K562 (cell line): ENCODE results near the gene OR2Z1. TPM values are rescaled to one million over a fixed set of nuclear protein-coding genes. Genes with fewer than 3 reads are reported as not detected.

Experiments
- ARID2 ChIP-seq: fragments of 450-650 bp; IDR thresholded peaks from 2 replicates; pipeline ENCODE4 v1.6.1; 2017; ENCODE audit warnings: antibody characterized with exemption, mild to moderate bottlenecking
- CBFA2T3 ChIP-seq: fragments of 450-650 bp; IDR thresholded peaks from 2 replicates; pipeline ENCODE4 v1.6.1; 2017
- CC2D1A ChIP-seq: fragments of 450-650 bp; IDR thresholded peaks from 2 replicates; pipeline ENCODE4 v1.6.1; 2017; ENCODE audit warnings: mild to moderate bottlenecking
- COPS2 ChIP-seq: fragments of 450-650 bp; conservative IDR thresholded peaks from 2 replicates; pipeline ENCODE4 v1.6.1; 2016; ENCODE audit warnings: mild to moderate bottlenecking, moderate library complexity
- CREBBP ChIP-seq: IDR thresholded peaks from one replicate; pipeline ENCODE4 v1.6.1; 2012; ENCODE audit warnings: low read depth, mild to moderate bottlenecking, control low read depth, inconsistent platforms, low read length
- FOXJ2 ChIP-seq: fragments of 200-800 bp; sonication (Bioruptor generic); IDR thresholded peaks from 2 replicates; pipeline ENCODE4 v1.6.1; 2016; ENCODE audit warnings: missing genetic modification characterization, missing compliant biosample characterization
- GTF2E2 ChIP-seq: fragments of 200-800 bp; sonication (Bioruptor generic); IDR thresholded peaks from 2 replicates; pipeline ENCODE4 v1.6.1; 2016; ENCODE audit warnings: missing genetic modification characterization, missing compliant biosample characterization
- ILF3 ChIP-seq: fragments of 450-650 bp; IDR thresholded peaks from 2 replicates; pipeline ENCODE4 v1.6.1; 2018; ENCODE audit warnings: antibody characterized with exemption, mild to moderate bottlenecking, moderate library complexity, borderline replicate concordance
- L3MBTL2 ChIP-seq: fragments of 450-650 bp; IDR thresholded peaks from 2 replicates; pipeline ENCODE4 v1.6.1; 2016; ENCODE audit warnings: mild to moderate bottlenecking, moderate library complexity
- MEF2D ChIP-seq: conservative IDR thresholded peaks from 2 replicates; pipeline ENCODE4 v1.6.1; 2016; ENCODE audit warnings: low read depth, missing genetic modification characterization, missing compliant biosample characterization
- NR4A1 ChIP-seq, 2 experiments: fragments of 250-450 bp in 1 of 2; fragments of 450-650 bp in 1 of 2; sonication (Bioruptor Pico) in 1 of 2; IDR thresholded peaks; 2 replicates each; pipeline versions ENCODE4 v1.4.0 to v1.6.1; 2016 to 2020; ENCODE audit warnings: mild to moderate bottlenecking in 2 of 2, missing compliant biosample characterization in 1 of 2, missing genetic modification characterization in 1 of 2, moderate library complexity in 1 of 2
- OTX1 ChIP-seq: fragments of 450-650 bp; formaldehyde crosslinking; IDR thresholded peaks from 2 replicates; pipeline ENCODE4 v1.4.0; 2022; ENCODE audit warnings: mild to moderate bottlenecking
- POLR2B ChIP-seq: fragments of 450-650 bp; IDR thresholded peaks from 2 replicates; pipeline ENCODE4 v1.6.1; 2018; ENCODE audit warnings: low read depth; ENCODE audit not compliant: partially characterized antibody
- RUNX1 ChIP-seq: sonication (generic); IDR thresholded peaks from 2 replicates; pipeline ENCODE4 v1.6.1; 2016; ENCODE audit warnings: antibody characterized with exemption, low read depth
- SMAD4 ChIP-seq: fragments of 250-450 bp; sonication (Bioruptor Pico); conservative IDR thresholded peaks from 2 replicates; pipeline ENCODE4 v1.8.0; 2021; ENCODE audit warnings: inconsistent platforms, mild to moderate bottlenecking, moderate library complexity
- ZBED1 ChIP-seq: IDR thresholded peaks from 2 replicates; pipeline ENCODE4 v1.6.1; 2014
- ZNF324 ChIP-seq: fragments of 250-450 bp; sonication (Bioruptor Pico); IDR thresholded peaks from 2 replicates; pipeline ENCODE4 v1.4.0; 2020; ENCODE audit warnings: mild to moderate bottlenecking
- polyA plus RNA-seq, 8 experiments: library from polyadenylated mRNA; depleted of rRNA in 4 of 8; stranded (reverse) in 5 of 8; unstranded in 3 of 8; fragments of >200 nt; fragmentation: Nextera tagmentation in 2 of 8; fragmentation: Illumina TruSeq in 1 of 8; extraction: Ambion mirVana in 2 of 8; extraction: Trizol in 1 of 8; gene quantifications; 2 replicates each; pipeline versions ENCODE4 v1.2.1 to v1.2.3, GENCODE V29; 2011 to 2014; ENCODE audit warnings: inconsistent platforms in 1 of 8, missing spikeins in 1 of 8
- total RNA-seq, 7 experiments: library from RNA; depleted of rRNA in 6 of 7; stranded (reverse); fragments of >200 nt in 6 of 7; fragmentation: Illumina TruSeq in 2 of 7; extraction: Trizol in 2 of 7; gene quantifications; 2 replicates each; pipeline versions ENCODE4 v1.2.1 to v1.2.3, GENCODE V29; 2011 to 2021; ENCODE audit warnings: low replicate concordance in 1 of 7
- TF ChIP-seq, protein P1 (sequence below): sonication (generic); formaldehyde crosslinking; IDR thresholded peaks from 2 replicates; pipeline ENCODE4 v1.8.1; 2023; ENCODE audit warnings: missing genetic modification reagents, mild to moderate bottlenecking, borderline replicate concordance
- TF ChIP-seq, protein P2 (sequence below): fragments of 250-450 bp; sonication (Bioruptor Pico); IDR thresholded peaks from 2 replicates; pipeline ENCODE4 v1.5.0; 2021; ENCODE audit warnings: mild to moderate bottlenecking, moderate library complexity

The OR2Z1 gene
- total and polyA plus RNA-seq, 9 of the 15 experiments (the other 6 are each of a cell fraction or from before 2014, with no cell fraction given): 0.13 TPM; not detected in 8

DNA sequence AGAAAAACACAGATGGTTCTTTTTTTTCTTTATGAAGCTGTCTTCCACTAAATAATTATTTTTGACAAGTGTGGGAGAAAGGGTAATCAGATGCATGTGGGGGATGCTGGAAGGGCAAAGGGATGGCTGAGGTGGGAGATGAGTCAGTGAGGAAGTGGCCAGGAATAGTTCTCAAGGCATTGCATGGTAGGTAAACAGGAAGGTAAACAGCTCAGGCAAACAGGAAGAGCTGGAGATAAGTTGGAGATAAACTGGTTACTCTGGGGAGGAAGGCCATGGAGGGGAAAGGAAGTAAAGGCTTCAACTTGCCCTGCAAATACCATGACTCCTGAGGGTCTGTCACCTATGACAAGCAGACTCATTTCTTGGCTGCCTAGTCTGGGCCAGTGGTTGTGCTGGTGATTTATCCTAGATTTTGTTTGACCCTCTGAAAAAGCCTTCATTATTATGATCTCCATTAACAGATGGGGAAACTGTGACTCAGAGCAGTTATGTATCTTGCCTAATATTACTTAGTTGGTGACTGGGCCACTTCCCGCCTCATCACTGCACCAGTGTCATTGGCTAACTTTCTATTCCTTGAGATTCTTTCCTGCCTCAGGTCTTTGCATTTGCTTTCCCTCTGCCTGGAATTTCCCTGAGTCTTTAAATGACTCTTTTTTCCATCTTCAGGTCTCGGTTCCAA, 39.9 kb upstream of the OR2Z1 start (continued):
- no peak for TF ChIP-seq NR4A1 (CRISPR knock-in tag; IDR thresholded peaks at IDR 0.05)
- TF ChIP-seq NR4A1 (tag; IDR thresholded peaks at IDR 0.05): no peak
- TF ChIP-seq, protein P1, sequence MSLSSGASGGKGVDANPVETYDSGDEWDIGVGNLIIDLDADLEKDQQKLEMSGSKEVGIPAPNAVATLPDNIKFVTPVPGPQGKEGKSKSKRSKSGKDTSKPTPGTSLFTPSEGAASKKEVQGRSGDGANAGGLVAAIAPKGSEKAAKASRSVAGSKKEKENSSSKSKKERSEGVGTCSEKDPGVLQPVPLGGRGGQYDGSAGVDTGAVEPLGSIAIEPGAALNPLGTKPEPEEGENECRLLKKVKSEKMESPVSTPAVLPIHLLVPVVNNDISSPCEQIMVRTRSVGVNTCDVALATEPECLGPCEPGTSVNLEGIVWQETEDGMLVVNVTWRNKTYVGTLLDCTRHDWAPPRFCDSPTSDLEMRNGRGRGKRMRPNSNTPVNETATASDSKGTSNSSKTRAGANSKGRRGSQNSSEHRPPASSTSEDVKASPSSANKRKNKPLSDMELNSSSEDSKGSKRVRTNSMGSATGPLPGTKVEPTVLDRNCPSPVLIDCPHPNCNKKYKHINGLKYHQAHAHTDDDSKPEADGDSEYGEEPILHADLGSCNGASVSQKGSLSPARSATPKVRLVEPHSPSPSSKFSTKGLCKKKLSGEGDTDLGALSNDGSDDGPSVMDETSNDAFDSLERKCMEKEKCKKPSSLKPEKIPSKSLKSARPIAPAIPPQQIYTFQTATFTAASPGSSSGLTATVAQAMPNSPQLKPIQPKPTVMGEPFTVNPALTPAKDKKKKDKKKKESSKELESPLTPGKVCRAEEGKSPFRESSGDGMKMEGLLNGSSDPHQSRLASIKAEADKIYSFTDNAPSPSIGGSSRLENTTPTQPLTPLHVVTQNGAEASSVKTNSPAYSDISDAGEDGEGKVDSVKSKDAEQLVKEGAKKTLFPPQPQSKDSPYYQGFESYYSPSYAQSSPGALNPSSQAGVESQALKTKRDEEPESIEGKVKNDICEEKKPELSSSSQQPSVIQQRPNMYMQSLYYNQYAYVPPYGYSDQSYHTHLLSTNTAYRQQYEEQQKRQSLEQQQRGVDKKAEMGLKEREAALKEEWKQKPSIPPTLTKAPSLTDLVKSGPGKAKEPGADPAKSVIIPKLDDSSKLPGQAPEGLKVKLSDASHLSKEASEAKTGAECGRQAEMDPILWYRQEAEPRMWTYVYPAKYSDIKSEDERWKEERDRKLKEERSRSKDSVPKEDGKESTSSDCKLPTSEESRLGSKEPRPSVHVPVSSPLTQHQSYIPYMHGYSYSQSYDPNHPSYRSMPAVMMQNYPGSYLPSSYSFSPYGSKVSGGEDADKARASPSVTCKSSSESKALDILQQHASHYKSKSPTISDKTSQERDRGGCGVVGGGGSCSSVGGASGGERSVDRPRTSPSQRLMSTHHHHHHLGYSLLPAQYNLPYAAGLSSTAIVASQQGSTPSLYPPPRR: no peak
- TF ChIP-seq CREBBP: no peak
- no peak for TF ChIP-seq SMAD4 (CRISPR knock-in tag)
- TF ChIP-seq FOXJ2 (tag): no peak
- TF ChIP-seq ZBED1: no peak
- TF ChIP-seq CC2D1A: no peak
- no peak; the same call in 1 of the 2 replicates for TF ChIP-seq ZNF324 (CRISPR knock-in tag)
- no peak for TF ChIP-seq POLR2B
- TF ChIP-seq COPS2: no peak
- 0 out of 2 replicates have a peak, but pooled peaks have one; percentile 57 for TF ChIP-seq GTF2E2 (tag)
- no peak for TF ChIP-seq OTX1
- peak; percentile 86 for TF ChIP-seq MEF2D (tag)
- TF ChIP-seq ILF3: no peak
- TF ChIP-seq ARID2: no peak
- TF ChIP-seq, protein P2, sequence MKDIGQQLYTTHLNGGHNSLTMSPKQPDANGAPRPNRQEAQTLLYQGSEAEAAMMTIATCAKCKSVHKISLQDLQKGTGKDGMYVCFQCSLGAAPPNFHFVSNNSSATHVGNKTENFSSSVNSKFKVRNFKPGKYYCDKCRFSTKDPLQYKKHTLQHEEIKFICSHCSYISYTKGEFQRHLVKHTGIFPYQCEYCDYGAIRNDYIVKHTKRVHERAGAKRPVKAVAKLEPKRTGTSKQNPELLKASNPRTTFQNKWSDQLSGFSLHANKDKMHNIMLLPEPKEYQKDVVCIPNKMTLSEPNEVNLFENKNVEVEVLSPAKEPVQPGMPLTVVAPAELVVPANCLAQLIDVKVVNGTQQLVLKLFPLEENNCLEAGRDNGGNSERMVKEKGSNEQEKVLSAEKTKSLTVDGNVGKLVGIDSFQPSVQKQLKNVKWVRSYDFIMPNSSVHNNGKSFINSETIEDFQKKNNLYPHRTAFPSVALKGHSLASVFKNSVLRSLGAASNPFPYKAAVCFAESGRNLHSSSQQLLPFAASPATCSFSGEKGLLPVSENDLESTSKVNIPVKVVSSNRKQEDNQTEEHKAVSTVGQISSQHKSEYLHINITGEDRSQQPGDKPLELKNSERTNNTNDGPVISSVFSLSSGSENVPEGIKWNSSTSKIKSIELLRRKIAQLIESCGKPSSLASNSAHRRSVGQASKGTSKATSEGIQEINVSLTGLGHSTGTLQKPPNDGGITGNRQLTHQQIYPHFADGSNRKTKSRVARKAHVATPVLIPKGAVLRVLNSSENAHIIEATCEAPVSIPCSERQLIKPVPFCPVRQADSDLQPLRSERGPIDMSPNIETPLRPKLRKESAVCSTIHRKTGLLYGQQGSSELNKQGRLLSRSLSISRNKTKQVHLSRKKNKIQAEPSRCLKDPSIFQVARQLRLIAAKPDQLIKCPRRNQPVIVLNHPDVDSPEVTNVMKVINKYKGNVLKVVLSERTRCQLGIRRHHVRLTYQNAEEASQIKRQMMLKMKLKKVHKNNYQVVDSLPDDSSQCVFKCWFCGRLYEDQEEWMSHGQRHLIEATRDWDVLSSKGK (CRISPR knock-in tag): no peak
- TF ChIP-seq L3MBTL2: no peak
- TF ChIP-seq RUNX1: no peak
- no peak for TF ChIP-seq CBFA2T3
